ENCODE data around the gene NPM1. TPM values are rescaled to one million over a fixed set of nuclear protein-coding genes. Genes with fewer than 3 reads are reported as not detected.
A peak's percentile ranks its signal among the peaks of the same experiment; 100 is the strongest.

Gene NPM1
- total and polyA plus RNA-seq, 2 of the 13 experiments (the other 11 are each of a cell fraction or from before 2014, with no cell fraction given): 2,047 to 3,353 TPM

- TF ChIP-seq CBX1 (IDR thresholded peaks at IDR 0.05; ENCODE audit: low read depth): peak; percentile 40
- TF ChIP-seq ZNF263 (CRISPR knock-in tag; IDR thresholded peaks at IDR 0.05): 0 out of 2 replicates have a peak, but pooled peaks have one; percentile 40
- no peak for TF ChIP-seq AKAP8 (CRISPR knock-in tag; IDR thresholded peaks at IDR 0.05)
- TF ChIP-seq, protein P1, sequence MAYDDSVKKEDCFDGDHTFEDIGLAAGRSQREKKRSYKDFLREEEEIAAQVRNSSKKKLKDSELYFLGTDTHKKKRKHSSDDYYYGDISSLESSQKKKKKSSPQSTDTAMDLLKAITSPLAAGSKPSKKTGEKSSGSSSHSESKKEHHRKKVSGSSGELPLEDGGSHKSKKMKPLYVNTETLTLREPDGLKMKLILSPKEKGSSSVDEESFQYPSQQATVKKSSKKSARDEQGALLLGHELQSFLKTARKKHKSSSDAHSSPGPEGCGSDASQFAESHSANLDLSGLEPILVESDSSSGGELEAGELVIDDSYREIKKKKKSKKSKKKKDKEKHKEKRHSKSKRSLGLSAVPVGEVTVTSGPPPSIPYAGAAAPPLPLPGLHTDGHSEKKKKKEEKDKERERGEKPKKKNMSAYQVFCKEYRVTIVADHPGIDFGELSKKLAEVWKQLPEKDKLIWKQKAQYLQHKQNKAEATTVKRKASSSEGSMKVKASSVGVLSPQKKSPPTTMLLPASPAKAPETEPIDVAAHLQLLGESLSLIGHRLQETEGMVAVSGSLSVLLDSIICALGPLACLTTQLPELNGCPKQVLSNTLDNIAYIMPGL (CRISPR knock-in tag; IDR thresholded peaks at IDR 0.05; ENCODE audit: borderline replicate concordance in 1 of 2, low read depth in 1 of 2): peak; percentile 57 to 69; a peak in 3 of 4 replicates
- peak; percentile 88 for TF ChIP-seq ERF (CRISPR knock-in tag; IDR thresholded peaks at IDR 0.05)
- peak; percentile 37; the same call in 1 of the 2 replicates for TF ChIP-seq KDM5A (IDR thresholded peaks at IDR 0.05; ENCODE audit: borderline replicate concordance, low read length)
- no peak for TF ChIP-seq ZNF33A (CRISPR knock-in tag; IDR thresholded peaks at IDR 0.05; ENCODE audit: borderline replicate concordance)
- no peak for TF ChIP-seq ARID2 (CRISPR knock-in tag; IDR thresholded peaks at IDR 0.05; ENCODE audit: borderline replicate concordance)
- no peak for TF ChIP-seq PAWR (CRISPR knock-in tag; IDR thresholded peaks at IDR 0.05; ENCODE audit: borderline replicate concordance)
- TF ChIP-seq ZNF138 (CRISPR knock-in tag; IDR thresholded peaks at IDR 0.05; ENCODE audit: low read depth): peak; percentile 91
- TF ChIP-seq, protein P2, sequence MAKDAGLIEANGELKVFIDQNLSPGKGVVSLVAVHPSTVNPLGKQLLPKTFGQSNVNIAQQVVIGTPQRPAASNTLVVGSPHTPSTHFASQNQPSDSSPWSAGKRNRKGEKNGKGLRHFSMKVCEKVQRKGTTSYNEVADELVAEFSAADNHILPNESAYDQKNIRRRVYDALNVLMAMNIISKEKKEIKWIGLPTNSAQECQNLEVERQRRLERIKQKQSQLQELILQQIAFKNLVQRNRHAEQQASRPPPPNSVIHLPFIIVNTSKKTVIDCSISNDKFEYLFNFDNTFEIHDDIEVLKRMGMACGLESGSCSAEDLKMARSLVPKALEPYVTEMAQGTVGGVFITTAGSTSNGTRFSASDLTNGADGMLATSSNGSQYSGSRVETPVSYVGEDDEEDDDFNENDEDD (CRISPR knock-in tag; IDR thresholded peaks at IDR 0.05; ENCODE audit: borderline replicate concordance): peak; percentile 98
- TF ChIP-seq NFYB (CRISPR knock-in tag; IDR thresholded peaks at IDR 0.05): no peak; the same call in none of the 2 replicates
- peak; percentile 57 for TF ChIP-seq MED8 (CRISPR knock-in tag; IDR thresholded peaks at IDR 0.05; ENCODE audit: insufficient replicate concordance)
- TF ChIP-seq SP2 (CRISPR knock-in tag; IDR thresholded peaks at IDR 0.05): no peak; the same call in 1 of the 2 replicates
- TF ChIP-seq XRCC5 (optimal IDR thresholded peaks at IDR 0.05; ENCODE audit: low read length): no peak
- TF ChIP-seq, protein P3, sequence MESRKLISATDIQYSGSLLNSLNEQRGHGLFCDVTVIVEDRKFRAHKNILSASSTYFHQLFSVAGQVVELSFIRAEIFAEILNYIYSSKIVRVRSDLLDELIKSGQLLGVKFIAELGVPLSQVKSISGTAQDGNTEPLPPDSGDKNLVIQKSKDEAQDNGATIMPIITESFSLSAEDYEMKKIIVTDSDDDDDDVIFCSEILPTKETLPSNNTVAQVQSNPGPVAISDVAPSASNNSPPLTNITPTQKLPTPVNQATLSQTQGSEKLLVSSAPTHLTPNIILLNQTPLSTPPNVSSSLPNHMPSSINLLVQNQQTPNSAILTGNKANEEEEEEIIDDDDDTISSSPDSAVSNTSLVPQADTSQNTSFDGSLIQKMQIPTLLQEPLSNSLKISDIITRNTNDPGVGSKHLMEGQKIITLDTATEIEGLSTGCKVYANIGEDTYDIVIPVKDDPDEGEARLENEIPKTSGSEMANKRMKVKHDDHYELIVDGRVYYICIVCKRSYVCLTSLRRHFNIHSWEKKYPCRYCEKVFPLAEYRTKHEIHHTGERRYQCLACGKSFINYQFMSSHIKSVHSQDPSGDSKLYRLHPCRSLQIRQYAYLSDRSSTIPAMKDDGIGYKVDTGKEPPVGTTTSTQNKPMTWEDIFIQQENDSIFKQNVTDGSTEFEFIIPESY (CRISPR knock-in tag; IDR thresholded peaks at IDR 0.05): peak; percentile 42; the same call in 1 of the 2 replicates
- TF ChIP-seq KLF16 (CRISPR knock-in tag; IDR thresholded peaks at IDR 0.05): peak in 1 of 2 experiments; percentile 79; a peak in 2 of 4 replicates
- TF ChIP-seq SRSF4 (IDR thresholded peaks at IDR 0.05; ENCODE audit: low read depth, low read length, poor library complexity, severe bottlenecking): no peak
- no peak for TF ChIP-seq PITX1 (CRISPR knock-in tag; IDR thresholded peaks at IDR 0.05)
- TF ChIP-seq, protein P4, sequence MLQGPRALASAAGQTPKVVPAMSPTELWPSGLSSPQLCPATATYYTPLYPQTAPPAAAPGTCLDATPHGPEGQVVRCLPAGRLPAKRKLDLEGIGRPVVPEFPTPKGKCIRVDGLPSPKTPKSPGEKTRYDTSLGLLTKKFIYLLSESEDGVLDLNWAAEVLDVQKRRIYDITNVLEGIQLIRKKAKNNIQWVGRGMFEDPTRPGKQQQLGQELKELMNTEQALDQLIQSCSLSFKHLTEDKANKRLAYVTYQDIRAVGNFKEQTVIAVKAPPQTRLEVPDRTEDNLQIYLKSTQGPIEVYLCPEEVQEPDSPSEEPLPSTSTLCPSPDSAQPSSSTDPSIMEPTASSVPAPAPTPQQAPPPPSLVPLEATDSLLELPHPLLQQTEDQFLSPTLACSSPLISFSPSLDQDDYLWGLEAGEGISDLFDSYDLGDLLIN (CRISPR knock-in tag; IDR thresholded peaks at IDR 0.05; ENCODE audit: borderline replicate concordance): peak; percentile 86; the same call in 1 of the 2 replicates
- TF ChIP-seq, protein P5, sequence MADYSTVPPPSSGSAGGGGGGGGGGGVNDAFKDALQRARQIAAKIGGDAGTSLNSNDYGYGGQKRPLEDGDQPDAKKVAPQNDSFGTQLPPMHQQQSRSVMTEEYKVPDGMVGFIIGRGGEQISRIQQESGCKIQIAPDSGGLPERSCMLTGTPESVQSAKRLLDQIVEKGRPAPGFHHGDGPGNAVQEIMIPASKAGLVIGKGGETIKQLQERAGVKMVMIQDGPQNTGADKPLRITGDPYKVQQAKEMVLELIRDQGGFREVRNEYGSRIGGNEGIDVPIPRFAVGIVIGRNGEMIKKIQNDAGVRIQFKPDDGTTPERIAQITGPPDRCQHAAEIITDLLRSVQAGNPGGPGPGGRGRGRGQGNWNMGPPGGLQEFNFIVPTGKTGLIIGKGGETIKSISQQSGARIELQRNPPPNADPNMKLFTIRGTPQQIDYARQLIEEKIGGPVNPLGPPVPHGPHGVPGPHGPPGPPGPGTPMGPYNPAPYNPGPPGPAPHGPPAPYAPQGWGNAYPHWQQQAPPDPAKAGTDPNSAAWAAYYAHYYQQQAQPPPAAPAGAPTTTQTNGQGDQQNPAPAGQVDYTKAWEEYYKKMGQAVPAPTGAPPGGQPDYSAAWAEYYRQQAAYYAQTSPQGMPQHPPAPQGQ (CRISPR knock-in tag; IDR thresholded peaks at IDR 0.05; ENCODE audit: borderline replicate concordance): no peak
Measured at GRCh38 chr5:171387345-171387969, at the start of gene NPM1 (continued).

All from HepG2 (cell line).